ENCODE measurements around the gene CNP. TPM values are rescaled to one million over a fixed set of nuclear protein-coding genes. Genes with fewer than 3 reads are reported as not detected.

Gene CNP
- total RNA-seq, 1 experiment from 2014 or later: 78.5 TPM

GRCh38 chr17:42002175-42002791 lies 35.7 kb downstream of the CNP start:
- Histone ChIP-seq H3K18ac (ENCODE audit: insufficient read length, low read depth, low read length) (no peak overlapping the region), H3K4ac (ENCODE audit: low read depth, low read length) (no peak overlapping the region), H2BK15ac (ENCODE audit: low read depth, low read length) (no peak overlapping the region), H2BK12ac (ENCODE audit: insufficient read length, low read depth, low read length) (no peak overlapping the region), H4K20me1 (ENCODE audit: control insufficient read depth, insufficient read depth, insufficient read length) (no peaks in the 10 kb centered on the region), H4K8ac (replicated peaks; ENCODE audit: insufficient read length, low read depth, low read length) (no peak overlapping the region), H3T11ph (ENCODE audit: low read length) (no peak overlapping the region), H3K27me3 (ENCODE audit: insufficient read depth, low read length) (no peaks in the 10 kb centered on the region), H3K23ac (ENCODE audit: insufficient read length, low read depth, low read length) (no peak overlapping the region), H3K9me3 (ENCODE audit: control insufficient read depth, low read depth, low read length) (no peaks in the 10 kb centered on the region), H3K23me2 (ENCODE audit: insufficient read length, low read depth, low read length, poor library complexity, severe bottlenecking) (no peaks in the 10 kb centered on the region), H3K9ac (ENCODE audit: extremely low read depth, insufficient read length, low read length) (no peak overlapping the region), H2BK5ac (ENCODE audit: insufficient read length, low read length) (no peak overlapping the region), H2BK120ac (ENCODE audit: low read depth, low read length, poor library complexity, severe bottlenecking) (no peak overlapping the region), H4K5ac (ENCODE audit: insufficient read length, low read depth, low read length) (no peak overlapping the region), H3K79me2 (ENCODE audit: insufficient read depth, low read length) (peaks cover 5% of the 10 kb centered on the region; the same call in 1 of the 2 replicates), H2BK20ac (ENCODE audit: low read depth, low read length, poor library complexity, severe bottlenecking) (no peak overlapping the region), H3K27ac (ENCODE audit: insufficient read length, low read depth, low read length) (no peak overlapping the region), H3K79me1 (ENCODE audit: insufficient read depth, low read depth, low read length, poor library complexity, severe bottlenecking) (no peaks in the 10 kb centered on the region), H3K56ac (ENCODE audit: insufficient read length, low read depth, low read length) (no peak overlapping the region), H2AFZ (ENCODE audit: low read length) (no peak overlapping the region), H3K4me1 (ENCODE audit: insufficient read depth, low read length) (no peaks in the 10 kb centered on the region), H3K14ac (ENCODE audit: insufficient read depth, low read length) (no peak overlapping the region), H4K91ac (ENCODE audit: insufficient read length, low read depth, low read length) (no peak overlapping the region), H2AK5ac (ENCODE audit: insufficient read length, low read length) (no peak overlapping the region), H3K4me2 (ENCODE audit: insufficient read depth, insufficient read length, low read length) (no peak overlapping the region)
- no peak for TF ChIP-seq CTCF (conservative IDR thresholded peaks at IDR 0.05)
- no peaks in the 10 kb centered on the region for H3K9me3 Mint-ChIP-seq
- H3K4me3 Mint-ChIP-seq: no peak overlapping the region
- WGBS (ENCODE audit: extremely low coverage, insufficient read length, low lambda C conversion rate): no CpG with 5 or more reads among the region's 7 CpGs
- H3K4me1 Mint-ChIP-seq: 0 out of 4 replicates have a peak, but pooled peaks cover 0 to 4% of the 10 kb centered on the region in 2 experiments
- H3K27ac Mint-ChIP-seq: no peak overlapping the region; a peak in 1 of 7 replicates
- no peaks in the 10 kb centered on the region for H3K27me3 Mint-ChIP-seq (ENCODE audit: low read depth)
- no peak for DNase-seq
- peaks cover 23 to 59% (median 52%) of the 10 kb centered on the region in 3 experiments; a peak in 6 of 7 replicates for H3K36me3 Mint-ChIP-seq (ENCODE audit: insufficient read depth in 1 of 3, low read depth in 3 of 3)
